GM12874 (cell line): ENCODE data around the gene MYH7B.

Experiments used
- TF ChIP-seq, protein P1 (sequence below): IDR thresholded peaks from 2 replicates; pipeline ENCODE4 v1.5.1; 2011; ENCODE audit warnings: low read depth, mild to moderate bottlenecking, control low read depth, low read length, moderate library complexity; ENCODE audit not compliant: insufficient read depth

MYH7B gene

GRCh38 chr20:34928411-34928810 lies 27.3 kb upstream of the MYH7B start:
- TF ChIP-seq, protein P1, sequence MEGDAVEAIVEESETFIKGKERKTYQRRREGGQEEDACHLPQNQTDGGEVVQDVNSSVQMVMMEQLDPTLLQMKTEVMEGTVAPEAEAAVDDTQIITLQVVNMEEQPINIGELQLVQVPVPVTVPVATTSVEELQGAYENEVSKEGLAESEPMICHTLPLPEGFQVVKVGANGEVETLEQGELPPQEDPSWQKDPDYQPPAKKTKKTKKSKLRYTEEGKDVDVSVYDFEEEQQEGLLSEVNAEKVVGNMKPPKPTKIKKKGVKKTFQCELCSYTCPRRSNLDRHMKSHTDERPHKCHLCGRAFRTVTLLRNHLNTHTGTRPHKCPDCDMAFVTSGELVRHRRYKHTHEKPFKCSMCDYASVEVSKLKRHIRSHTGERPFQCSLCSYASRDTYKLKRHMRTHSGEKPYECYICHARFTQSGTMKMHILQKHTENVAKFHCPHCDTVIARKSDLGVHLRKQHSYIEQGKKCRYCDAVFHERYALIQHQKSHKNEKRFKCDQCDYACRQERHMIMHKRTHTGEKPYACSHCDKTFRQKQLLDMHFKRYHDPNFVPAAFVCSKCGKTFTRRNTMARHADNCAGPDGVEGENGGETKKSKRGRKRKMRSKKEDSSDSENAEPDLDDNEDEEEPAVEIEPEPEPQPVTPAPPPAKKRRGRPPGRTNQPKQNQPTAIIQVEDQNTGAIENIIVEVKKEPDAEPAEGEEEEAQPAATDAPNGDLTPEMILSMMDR, result no peak

GRCh38 chr20:34931771-34932170 lies 23.9 kb upstream of the MYH7B start:
- TF ChIP-seq, protein P1, result no peak

- TF ChIP-seq, protein P1, result no peak
Observed at GRCh38 chr20:34938466-34939163, 17.1 kb upstream of the MYH7B start.

- TF ChIP-seq, protein P1, result no peak
Observed at GRCh38 chr20:34940081-34940481, 15.6 kb upstream of the MYH7B start.

DNA sequence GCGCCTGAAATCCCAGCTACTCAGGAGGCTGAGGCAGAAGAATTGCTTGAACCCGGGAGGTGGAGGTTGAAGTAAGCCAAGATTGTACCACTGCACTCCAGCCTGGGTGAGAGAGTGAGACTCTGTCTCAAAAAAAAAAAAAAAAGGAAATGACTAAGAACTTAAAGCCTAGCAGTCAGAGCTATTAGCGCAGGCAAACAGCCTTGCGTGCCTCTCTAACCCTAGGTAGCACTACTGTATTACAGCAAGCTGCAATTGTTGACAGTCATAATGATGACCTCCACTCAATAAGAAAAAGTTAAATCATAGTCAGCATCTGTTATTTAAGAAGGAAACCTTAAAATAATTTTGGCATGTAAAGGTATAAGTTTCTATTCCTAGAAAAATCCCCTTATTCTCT lies 14.4 kb upstream of the MYH7B start:
- TF ChIP-seq, protein P1, result no peak

- TF ChIP-seq, protein P1, result no peak
Observed at GRCh38 chr20:34942301-34942700, 13.4 kb upstream of the MYH7B start.

DNA sequence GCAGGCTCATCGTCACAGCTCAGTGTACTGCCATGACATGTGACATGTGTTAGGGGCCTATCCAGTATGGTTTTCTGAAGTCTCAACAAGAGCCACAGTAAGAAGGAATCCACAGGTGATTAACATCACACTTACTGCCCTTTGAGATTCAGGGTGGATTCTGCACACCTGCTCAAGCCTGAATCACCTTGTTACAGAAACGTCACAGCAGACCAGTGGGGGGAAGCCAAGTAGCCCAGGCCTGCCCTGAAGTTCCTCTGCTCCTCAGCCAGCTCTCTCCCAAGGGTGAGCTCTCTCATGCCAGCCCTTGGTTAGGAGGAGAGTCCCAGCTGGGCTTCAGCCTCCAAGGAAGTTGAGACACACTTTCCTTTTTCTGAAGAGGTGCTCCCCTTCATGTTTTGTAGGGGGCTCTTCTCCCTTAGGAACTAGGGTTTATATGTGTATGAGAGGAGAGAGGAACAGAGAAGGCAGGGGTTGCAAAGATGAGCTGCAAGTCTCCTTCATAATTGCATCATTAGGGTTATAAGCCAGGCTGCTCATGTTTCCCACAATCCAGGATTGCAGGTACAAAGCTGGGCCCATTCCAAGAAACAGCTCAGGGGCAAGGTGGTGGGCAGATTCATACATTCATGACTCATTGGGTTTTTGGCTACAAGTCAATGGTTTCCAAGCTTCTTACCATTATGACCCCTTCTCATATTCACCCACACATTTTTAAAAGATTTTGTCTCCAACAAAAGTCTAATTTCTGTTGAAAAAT lies 11.7 kb upstream of the MYH7B start:
- TF ChIP-seq, protein P1, result no peak
